Stimulated activated naive B cell treated with anti-CD40 and anti-IgM and Interleukin-4, amounts not matched to agents 10 μg/mL and 1 μg/mL and 100 μg/mL, for 72 hours (primary cell): ENCODE measurements around the gene ZFC3H1.
"Not testable (repeated sequence)": the region's sequence is repeated elsewhere in the genome, so short reads cannot be mapped to it uniquely, and the experiment has no call there.

Source experiments
- ATAC-seq, 2 donors: fragments of 150-1000 bp; cut with Tn5 transposase; replicated peaks; 2 replicates each; pipeline ENCODE4 v1.10.0; 2021; ENCODE audit warnings: moderate library complexity in 1 of 2
- DNase-seq: peaks from one replicate; pipeline ENCODE4 v3.0.0; 2021
- H3K27ac Mint-ChIP-seq: one replicate; pipeline ENCODE4 v1.8.0; 2022; ENCODE audit warnings: mild to moderate bottlenecking, mixed read lengths
- H3K27me3 Mint-ChIP-seq, 2 donors: one replicate each; pipeline ENCODE4 v1.8.0; 2022; ENCODE audit warnings: mixed read lengths in 2 of 2
- H3K36me3 Mint-ChIP-seq, 2 donors: one replicate each; pipeline ENCODE4 v1.8.0; 2022; ENCODE audit warnings: mixed read lengths in 2 of 2, mild to moderate bottlenecking in 1 of 2
- H3K4me1 Mint-ChIP-seq, 2 donors: one replicate each; pipeline ENCODE4 v1.8.0; 2022; ENCODE audit warnings: mixed read lengths in 2 of 2, mild to moderate bottlenecking in 1 of 2
- H3K4me3 Mint-ChIP-seq, 2 donors: one replicate each; pipeline ENCODE4 v1.8.0; 2022; ENCODE audit warnings: mild to moderate bottlenecking in 2 of 2, mixed read lengths in 2 of 2, moderate library complexity in 1 of 2
- H3K9me3 Mint-ChIP-seq, 2 donors: one replicate each; pipeline ENCODE4 v1.8.0; 2022; ENCODE audit warnings: mixed read lengths in 2 of 2, mild to moderate bottlenecking in 1 of 2

ZFC3H1 gene

DNA sequence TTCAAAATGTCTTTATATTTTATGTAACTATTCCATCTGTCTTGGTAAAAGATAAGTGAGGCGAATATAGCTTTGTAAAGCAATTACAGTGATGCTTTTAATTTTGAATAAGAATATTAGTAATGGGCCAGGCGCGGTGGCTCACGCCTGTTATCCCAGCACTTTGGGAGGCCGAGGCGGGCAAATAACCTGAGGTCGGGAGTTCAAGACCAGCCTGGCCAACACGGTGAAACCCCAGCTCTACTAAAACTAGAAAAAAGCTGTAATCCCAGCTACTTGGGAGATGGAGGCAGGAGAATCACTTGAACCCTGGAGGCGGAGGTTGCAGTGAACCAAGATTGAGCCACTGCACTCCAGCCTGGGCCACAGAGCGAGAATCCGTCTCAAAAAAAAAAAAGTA is 23.5 kb upstream of the ZFC3H1 start:
- not testable (repeated sequence) for ATAC-seq, H3K36me3 Mint-ChIP-seq, DNase-seq, H3K9me3 Mint-ChIP-seq, H3K27me3 Mint-ChIP-seq
- Mint-ChIP-seq H3K4me3 (peak overlapping the region; percentile 84 to 87), H3K27ac (peak overlapping the region; percentile 71), H3K4me1 (peaks cover 16 to 30% of the 10 kb centered on the region in 2 donors)

DNA sequence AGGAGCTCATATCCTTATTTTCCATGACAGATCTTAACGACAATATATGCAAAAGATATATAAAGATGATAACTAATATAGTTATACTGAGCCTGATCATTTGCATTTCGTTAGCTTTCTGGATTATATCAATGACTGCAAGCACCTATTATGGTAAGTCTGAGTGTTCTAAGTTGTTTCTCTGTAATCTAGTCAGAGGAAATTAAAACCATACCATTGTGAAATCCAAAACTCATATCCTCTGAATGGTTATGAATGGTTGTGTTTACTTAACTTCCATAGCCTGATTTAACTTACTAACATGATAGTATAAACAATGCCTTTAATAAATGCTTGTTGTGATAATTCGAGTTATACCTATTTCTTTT is 23.0 kb upstream of the ZFC3H1 start:
- H3K4me3 Mint-ChIP-seq = peak overlapping the region; percentile 87 to 96
- no peaks in the 10 kb centered on the region for H3K27me3 Mint-ChIP-seq
- peaks cover 7 to 8% of the 10 kb centered on the region in 2 donors for H3K36me3 Mint-ChIP-seq
- ATAC-seq (no peak), DNase-seq (no peak)
- H3K27ac Mint-ChIP-seq = peak overlapping the region; percentile 95
- no peaks in the 10 kb centered on the region for H3K9me3 Mint-ChIP-seq
- peaks cover 14 to 25% of the 10 kb centered on the region in 2 donors for H3K4me1 Mint-ChIP-seq

DNA sequence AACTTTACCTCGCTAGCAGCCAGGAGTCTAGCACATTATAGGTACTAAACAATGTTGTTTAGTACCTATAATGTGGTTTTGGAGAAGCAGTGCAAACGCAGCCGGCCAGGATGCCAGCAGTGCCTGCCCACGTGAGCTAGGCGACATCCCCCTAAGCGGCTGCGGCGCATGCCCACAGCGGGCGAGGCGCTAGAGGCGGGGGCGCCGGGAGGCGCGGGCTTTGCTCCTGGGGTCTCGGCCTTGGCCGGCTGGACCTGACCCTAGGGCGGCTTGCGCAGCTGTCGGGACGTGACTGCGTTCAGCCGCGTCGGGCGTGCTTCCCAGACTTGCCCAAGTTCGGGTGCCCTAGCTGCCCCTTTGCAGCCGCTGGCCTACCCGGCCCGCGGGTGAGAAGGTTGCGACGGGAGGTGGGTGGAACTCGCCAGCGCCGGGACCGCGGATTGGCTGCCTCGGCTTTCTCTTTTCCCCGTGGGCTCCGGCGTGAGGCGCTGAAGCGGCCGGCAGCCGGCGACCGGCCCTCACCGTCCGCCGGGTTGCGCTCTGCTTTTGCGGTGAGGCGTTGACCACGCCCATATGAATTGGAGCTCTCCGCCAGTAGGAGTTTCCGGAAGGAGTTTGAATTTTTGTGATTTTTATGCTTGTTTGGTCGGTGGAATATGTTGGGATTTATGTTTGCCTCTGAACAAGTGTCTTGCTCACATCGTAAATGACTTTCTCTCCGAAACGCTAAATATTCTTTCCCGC is 22.4 kb upstream of the ZFC3H1 start, which contains the start of gene TMEM19:
TSS of gene TMEM19 (plus strand) at position 169 of the 744 bp plus-strand sequence. CDS start 599 bp downstream, outside the sequence.
- Mint-ChIP-seq H3K27me3 (no peaks in the 10 kb centered on the region), H3K27ac (peak within 1 kb of the TSS; percentile 95), H3K9me3 (no peaks in the 10 kb centered on the region), H3K36me3 (peaks cover 6 to 8% of the 10 kb centered on the region in 2 donors), H3K4me3 (peak within 1 kb of the TSS; percentile 87 to 96), H3K4me1 (peaks cover 14 to 23% of the 10 kb centered on the region in 2 donors)
- peak; percentile 88 to 92 for ATAC-seq
- DNase-seq = peak; percentile 89

- ATAC-seq = no peak
Observed at GRCh38 chr12:71685312-71685906, 21.8 kb upstream of the ZFC3H1 start.

GRCh38 chr12:71684081-71684480 is 20.4 kb upstream of the ZFC3H1 start:
- H3K27ac Mint-ChIP-seq = peak overlapping the region; percentile 62
- H3K4me1 Mint-ChIP-seq = peaks cover 7 to 9% of the 10 kb centered on the region in 2 donors
- ATAC-seq = no peak
- H3K27me3 Mint-ChIP-seq = no peaks in the 10 kb centered on the region
- peaks cover 0 to 3% of the 10 kb centered on the region in 2 donors for H3K36me3 Mint-ChIP-seq
- peak overlapping the region; percentile 32 to 70 for H3K4me3 Mint-ChIP-seq
- H3K9me3 Mint-ChIP-seq = no peaks in the 10 kb centered on the region
- DNase-seq = no peak

More at GRCh38 chr12:71685312-71685906, 21.8 kb upstream of the ZFC3H1 start:
- DNase-seq = no peak
- no peaks in the 10 kb centered on the region for H3K9me3 Mint-ChIP-seq
- peaks cover 14 to 19% of the 10 kb centered on the region in 2 donors for H3K4me1 Mint-ChIP-seq
- H3K27me3 Mint-ChIP-seq = no peaks in the 10 kb centered on the region
- H3K4me3 Mint-ChIP-seq = peak overlapping the region; percentile 87 to 96
- H3K27ac Mint-ChIP-seq = peak overlapping the region; percentile 95
- peaks cover 3 to 8% of the 10 kb centered on the region in 2 donors for H3K36me3 Mint-ChIP-seq

DNA sequence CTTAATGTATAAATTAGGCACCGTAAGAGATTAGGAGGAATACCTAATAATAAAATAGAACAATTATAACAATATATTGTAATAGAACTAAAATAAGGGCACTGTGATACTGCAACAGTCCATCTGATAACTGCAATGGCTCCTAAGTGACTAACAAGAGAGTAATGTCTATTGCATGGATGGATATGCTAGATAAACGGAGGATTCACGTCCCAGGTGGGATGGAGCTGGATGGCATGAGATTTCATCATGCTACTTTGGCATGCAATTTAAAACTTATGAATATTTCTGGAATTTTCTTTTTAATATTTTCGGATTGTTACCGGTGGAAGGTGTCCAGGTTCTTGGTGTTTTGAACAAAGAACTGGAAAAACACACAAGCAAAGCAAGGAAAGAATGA is 20.0 kb upstream of the ZFC3H1 start:
- no peak for DNase-seq
- no peak overlapping the region for H3K27ac Mint-ChIP-seq

DNA sequence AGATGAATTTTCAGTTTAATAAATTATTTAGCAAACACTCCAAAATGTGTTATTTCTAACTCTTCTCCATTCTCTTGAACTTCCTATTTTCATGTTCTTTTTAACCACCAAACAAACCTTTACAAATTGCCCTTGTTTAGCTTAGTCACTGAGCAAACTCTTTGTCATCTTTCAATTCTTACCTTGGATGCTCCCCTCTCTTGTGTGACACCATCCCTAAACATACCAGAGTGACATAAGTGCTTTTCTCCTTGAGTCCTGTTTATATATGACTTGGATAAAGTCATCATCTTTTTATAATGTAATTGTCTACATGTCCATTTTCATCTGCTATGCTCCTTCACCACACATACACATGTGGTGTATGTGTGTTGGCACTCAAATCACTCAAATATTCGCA is 18.8 kb upstream of the ZFC3H1 start:
- H3K4me3 Mint-ChIP-seq = no peak overlapping the region

More for the DNA sequence above, 20.0 kb upstream of the ZFC3H1 start:
- Mint-ChIP-seq H3K4me1 (peaks cover 7 to 9% of the 10 kb centered on the region in 2 donors), H3K4me3 (no peak overlapping the region), H3K36me3 (peaks cover 0 to 3% of the 10 kb centered on the region in 2 donors), H3K27me3 (no peaks in the 10 kb centered on the region), H3K9me3 (no peaks in the 10 kb centered on the region)
- no peak for ATAC-seq

DNA sequence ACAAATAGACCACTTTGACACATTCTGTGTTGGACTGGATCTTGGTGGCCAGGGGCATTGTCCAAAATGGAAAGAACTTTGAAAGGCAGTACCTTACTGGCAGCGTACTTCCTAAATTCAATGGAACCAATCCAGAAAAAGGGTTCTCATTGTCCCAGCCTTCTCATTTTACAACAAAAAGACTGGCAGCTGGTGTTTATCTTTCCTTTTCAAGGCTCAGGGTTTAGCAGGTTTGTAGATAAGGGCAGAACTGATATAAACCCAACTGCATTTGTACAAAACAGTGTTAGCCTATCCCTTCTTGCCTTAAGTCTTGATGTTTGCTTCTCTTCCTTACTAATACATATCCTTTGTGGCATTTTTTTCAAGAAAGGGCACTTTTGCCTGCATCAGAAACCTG is 8.2 kb upstream of the ZFC3H1 start:
- no peak overlapping the region for H3K27ac Mint-ChIP-seq
- DNase-seq = no peak
- peaks cover 5 to 17% of the 10 kb centered on the region in 2 donors for H3K36me3 Mint-ChIP-seq
- peaks cover 3 to 4% of the 10 kb centered on the region in 2 donors for H3K9me3 Mint-ChIP-seq
- no peak overlapping the region for H3K4me3 Mint-ChIP-seq
- no peaks in the 10 kb centered on the region for H3K27me3 Mint-ChIP-seq
- ATAC-seq = no peak
- peaks cover 6 to 22% of the 10 kb centered on the region in 2 donors for H3K4me1 Mint-ChIP-seq

More for the DNA sequence above, 18.8 kb upstream of the ZFC3H1 start:
- Mint-ChIP-seq H3K27me3 (no peaks in the 10 kb centered on the region), H3K27ac (no peak overlapping the region), H3K4me1 (peaks cover under 1 to 1% of the 10 kb centered on the region in 2 donors), H3K36me3 (peaks cover 0 to 1% of the 10 kb centered on the region in 2 donors), H3K9me3 (no peaks in the 10 kb centered on the region)
- ATAC-seq (no peak), DNase-seq (no peak)

GRCh38 chr12:71671311-71671710 is 7.7 kb upstream of the ZFC3H1 start:
- H3K36me3 Mint-ChIP-seq = peaks cover 5 to 14% of the 10 kb centered on the region in 2 donors

GRCh38 chr12:71666259-71666658 is 2.6 kb upstream of the ZFC3H1 start:
- peaks cover 14 to 23% of the 10 kb centered on the region in 2 donors for H3K36me3 Mint-ChIP-seq
- peaks cover 13 to 36% of the 10 kb centered on the region in 2 donors for H3K4me1 Mint-ChIP-seq
- ATAC-seq (no peak), DNase-seq (no peak)
- H3K9me3 Mint-ChIP-seq = peaks cover 3 to 4% of the 10 kb centered on the region in 2 donors
- no peaks in the 10 kb centered on the region for H3K27me3 Mint-ChIP-seq
- no peak overlapping the region for H3K27ac Mint-ChIP-seq
- H3K4me3 Mint-ChIP-seq = peak overlapping the region in 1 of 2 donors; percentile 99

More at GRCh38 chr12:71671311-71671710, 7.7 kb upstream of the ZFC3H1 start:
- Mint-ChIP-seq H3K4me3 (no peak overlapping the region), H3K27me3 (no peaks in the 10 kb centered on the region), H3K27ac (no peak overlapping the region), H3K4me1 (peaks cover 6 to 24% of the 10 kb centered on the region in 2 donors), H3K9me3 (peaks cover 3 to 4% of the 10 kb centered on the region in 2 donors)
- no peak for DNase-seq
- ATAC-seq = no peak

DNA sequence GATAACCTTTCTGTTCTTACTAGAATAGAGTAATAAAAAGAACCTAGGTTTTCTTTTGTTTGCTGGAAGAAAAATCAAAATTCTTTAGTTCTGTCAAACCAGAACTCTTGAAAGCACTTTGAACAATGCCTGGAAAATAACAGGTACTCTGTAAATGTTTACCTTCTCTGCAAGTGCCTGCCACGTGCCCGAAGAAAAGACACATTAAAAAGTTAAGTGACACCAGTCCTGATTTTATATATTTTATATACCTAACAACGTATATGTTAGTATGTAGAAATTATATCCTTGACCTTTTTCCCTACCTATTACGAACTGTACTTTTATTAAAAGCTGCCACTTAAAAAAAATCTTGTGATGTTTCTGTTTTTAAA is 1.4 kb upstream of the ZFC3H1 start:
- peaks cover 14 to 23% of the 10 kb centered on the region in 2 donors for H3K36me3 Mint-ChIP-seq
- no peaks in the 10 kb centered on the region for H3K27me3 Mint-ChIP-seq
- no peak for DNase-seq
- peak overlapping the region; percentile 99 for H3K27ac Mint-ChIP-seq
- peaks cover 3 to 4% of the 10 kb centered on the region in 2 donors for H3K9me3 Mint-ChIP-seq
- H3K4me3 Mint-ChIP-seq = peak overlapping the region; percentile 96 to 99
- no peak for ATAC-seq
- H3K4me1 Mint-ChIP-seq = peaks cover 13 to 32% of the 10 kb centered on the region in 2 donors

DNA sequence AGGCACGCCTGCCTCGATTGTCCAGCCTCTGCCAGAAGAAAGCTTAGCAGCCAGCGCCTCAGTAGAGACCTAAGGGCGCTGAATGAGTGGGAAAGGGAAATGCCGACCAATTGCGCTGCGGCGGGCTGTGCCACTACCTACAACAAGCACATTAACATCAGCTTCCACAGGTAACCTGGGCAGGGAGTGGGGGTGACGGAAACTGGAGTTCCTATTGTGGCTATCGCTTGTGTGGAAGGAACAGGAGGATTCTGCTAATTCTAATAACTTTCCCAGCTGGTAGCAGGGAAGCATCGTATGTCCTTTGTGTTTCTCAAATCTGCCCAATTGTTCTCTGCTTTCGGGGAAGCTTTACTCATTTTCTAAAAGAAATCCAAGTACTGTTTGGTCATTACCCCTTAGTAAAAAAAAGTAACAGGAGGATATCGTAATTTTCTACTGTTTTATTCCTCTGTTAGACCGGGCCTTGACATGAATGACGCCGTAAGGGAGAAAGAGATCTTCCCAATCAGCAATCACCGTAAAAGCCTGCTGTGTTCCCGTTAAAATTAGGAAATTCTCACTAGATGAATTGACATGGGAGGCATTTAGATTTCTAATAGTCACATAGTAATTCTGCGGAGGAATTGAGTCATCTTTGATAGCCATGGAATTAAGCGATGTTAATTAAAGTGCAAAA is 902 bp upstream of the ZFC3H1 start:
- ATAC-seq (peak; percentile 6 to 16), DNase-seq (no peak)
- Mint-ChIP-seq H3K9me3 (peaks cover 3 to 4% of the 10 kb centered on the region in 2 donors), H3K4me1 (peaks cover 13 to 32% of the 10 kb centered on the region in 2 donors), H3K4me3 (peak overlapping the region; percentile 96 to 99), H3K36me3 (peaks cover 14 to 24% of the 10 kb centered on the region in 2 donors), H3K27me3 (no peaks in the 10 kb centered on the region), H3K27ac (peak overlapping the region; percentile 99)

GRCh38 chr12:71662849-71663560 is 643 bp downstream of the ZFC3H1 start:
- Mint-ChIP-seq H3K27me3 (no peaks in the 10 kb centered on the region), H3K4me3 (peak overlapping the region; percentile 96 to 99), H3K9me3 (peaks cover 3 to 4% of the 10 kb centered on the region in 2 donors), H3K36me3 (peaks cover 19 to 33% of the 10 kb centered on the region in 2 donors), H3K4me1 (peaks cover 18 to 42% of the 10 kb centered on the region in 2 donors), H3K27ac (peak overlapping the region; percentile 99)
- DNase-seq (peak; percentile 63), ATAC-seq (peak; percentile 49 to 54)
